Stomach (tissue), 4 donors: ENCODE data around the gene GNAS.

Source experiments
- POLR2A ChIP-seq, 4 donors: fragments of 450-650 bp; IDR thresholded peaks; one replicate each; pipeline ENCODE4 v1.6.1; 2016; ENCODE audit warnings: antibody characterized with exemption in 4 of 4, control low read depth in 2 of 4, mild to moderate bottlenecking in 1 of 4, moderate library complexity in 1 of 4
- TF ChIP-seq, protein P1 (sequence below), 7 experiments: fragments of 450-650 bp in 4 of 7; fragments of 200-600 bp in 3 of 7; sonication (generic) in 3 of 7; IDR thresholded peaks; one replicate each; pipeline ENCODE4 v1.5.1; 2016 to 2019; ENCODE audit warnings: antibody characterized with exemption in 7 of 7, control low read depth in 2 of 7, mild to moderate bottlenecking in 1 of 7

GRCh38 chr20:58892932-58893224 lies 40.4 kb downstream of the GNAS start:
- TF ChIP-seq, protein P1, sequence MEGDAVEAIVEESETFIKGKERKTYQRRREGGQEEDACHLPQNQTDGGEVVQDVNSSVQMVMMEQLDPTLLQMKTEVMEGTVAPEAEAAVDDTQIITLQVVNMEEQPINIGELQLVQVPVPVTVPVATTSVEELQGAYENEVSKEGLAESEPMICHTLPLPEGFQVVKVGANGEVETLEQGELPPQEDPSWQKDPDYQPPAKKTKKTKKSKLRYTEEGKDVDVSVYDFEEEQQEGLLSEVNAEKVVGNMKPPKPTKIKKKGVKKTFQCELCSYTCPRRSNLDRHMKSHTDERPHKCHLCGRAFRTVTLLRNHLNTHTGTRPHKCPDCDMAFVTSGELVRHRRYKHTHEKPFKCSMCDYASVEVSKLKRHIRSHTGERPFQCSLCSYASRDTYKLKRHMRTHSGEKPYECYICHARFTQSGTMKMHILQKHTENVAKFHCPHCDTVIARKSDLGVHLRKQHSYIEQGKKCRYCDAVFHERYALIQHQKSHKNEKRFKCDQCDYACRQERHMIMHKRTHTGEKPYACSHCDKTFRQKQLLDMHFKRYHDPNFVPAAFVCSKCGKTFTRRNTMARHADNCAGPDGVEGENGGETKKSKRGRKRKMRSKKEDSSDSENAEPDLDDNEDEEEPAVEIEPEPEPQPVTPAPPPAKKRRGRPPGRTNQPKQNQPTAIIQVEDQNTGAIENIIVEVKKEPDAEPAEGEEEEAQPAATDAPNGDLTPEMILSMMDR (IDR thresholded peaks at IDR 0.05) = no peak
- TF ChIP-seq POLR2A (IDR thresholded peaks at IDR 0.05) = no peak
